Testis (tissue), 2 donors: ENCODE results near the gene PXK.

ENCODE experiments used
- CTCF ChIP-seq, 3 experiments: fragments of 450-650 bp in 2 of 3; fragments of 200-600 bp in 1 of 3; sonication (generic) in 1 of 3; IDR thresholded peaks; one replicate each; pipeline ENCODE4 v1.5.1; 2016 to 2019; ENCODE audit warnings: antibody characterized with exemption in 3 of 3, mild to moderate bottlenecking in 2 of 3, moderate library complexity in 1 of 3
- POLR2A ChIP-seq: fragments of 450-650 bp; IDR thresholded peaks from one replicate; pipeline ENCODE4 v1.6.1; 2017; ENCODE audit warnings: antibody characterized with exemption, mild to moderate bottlenecking, moderate library complexity

- TF ChIP-seq CTCF (IDR thresholded peaks at IDR 0.05), result no peak
- no peak for TF ChIP-seq POLR2A
These were observed 25.4 kb downstream of the PXK start for GRCh38 chr3:58358092-58358491.
